HG03175 (cell line): ENCODE results near the gene KCNQ4.

Source experiments
- ATAC-seq: cut with Tn5 transposase; IDR thresholded peaks from one replicate; pipeline ENCODE4 v1.9.1; 2021; ENCODE audit warnings: mild to moderate bottlenecking, moderate library complexity; ENCODE audit not compliant: unreplicated experiment

KCNQ4 gene

GRCh38 chr1:40776236-40777072 lies 7.1 kb upstream of the KCNQ4 start:
- no peak for ATAC-seq

GRCh38 chr1:40777224-40777970 lies 6.2 kb upstream of the KCNQ4 start:
- ATAC-seq = no peak

- no peak for ATAC-seq
These were observed 2.6 kb upstream of the KCNQ4 start for GRCh38 chr1:40780678-40781607.

- ATAC-seq = no peak
These were observed 2.0 kb upstream of the KCNQ4 start for GRCh38 chr1:40781608-40781971.

- no peak for ATAC-seq
These were observed 1.1 kb upstream of the KCNQ4 start for GRCh38 chr1:40782371-40782956.

GRCh38 chr1:40784141-40784770 lies 669 bp downstream of the KCNQ4 start:
- no peak for ATAC-seq

- ATAC-seq = no peak
These were observed 1.2 kb downstream of the KCNQ4 start for GRCh38 chr1:40784771-40785151.

- ATAC-seq = no peak
These were observed 1.9 kb downstream of the KCNQ4 start for GRCh38 chr1:40785446-40785845.

GRCh38 chr1:40786171-40786994 lies 2.8 kb downstream of the KCNQ4 start:
- no peak for ATAC-seq

GRCh38 chr1:40786995-40787705 lies 3.6 kb downstream of the KCNQ4 start:
- ATAC-seq = no peak

- ATAC-seq = no peak
These were observed 4.4 kb downstream of the KCNQ4 start for GRCh38 chr1:40787737-40788560.

- no peak for ATAC-seq
These were observed 5.2 kb downstream of the KCNQ4 start for GRCh38 chr1:40788561-40789341.

- no peak for ATAC-seq
These were observed 5.7 kb downstream of the KCNQ4 start for GRCh38 chr1:40789342-40789598.

GRCh38 chr1:40789661-40790430 lies 6.3 kb downstream of the KCNQ4 start:
- no peak for ATAC-seq

GRCh38 chr1:40792036-40792435 lies 8.4 kb downstream of the KCNQ4 start:
- ATAC-seq = no peak

GRCh38 chr1:40793617-40794016 lies 10.0 kb downstream of the KCNQ4 start:
- no peak for ATAC-seq

GRCh38 chr1:40794048-40794447 lies 10.5 kb downstream of the KCNQ4 start:
- ATAC-seq = no peak
